A549 treated with ZK216348 at 1 μM for 4 hours (cell line): ENCODE measurements around the gene IL17RE. TPM values are rescaled to one million over a fixed set of nuclear protein-coding genes. Genes with fewer than 3 reads are reported as not detected.

Experiments
- total RNA-seq: library from RNA; stranded (reverse); fragments of 200-300 nt; extraction: Qiagen RNA extraction; gene quantifications from 5 replicates; pipeline ENCODE4 v1.2.3, GENCODE V29; 2022; ENCODE audit warnings: low read depth

Gene IL17RE, protein sequence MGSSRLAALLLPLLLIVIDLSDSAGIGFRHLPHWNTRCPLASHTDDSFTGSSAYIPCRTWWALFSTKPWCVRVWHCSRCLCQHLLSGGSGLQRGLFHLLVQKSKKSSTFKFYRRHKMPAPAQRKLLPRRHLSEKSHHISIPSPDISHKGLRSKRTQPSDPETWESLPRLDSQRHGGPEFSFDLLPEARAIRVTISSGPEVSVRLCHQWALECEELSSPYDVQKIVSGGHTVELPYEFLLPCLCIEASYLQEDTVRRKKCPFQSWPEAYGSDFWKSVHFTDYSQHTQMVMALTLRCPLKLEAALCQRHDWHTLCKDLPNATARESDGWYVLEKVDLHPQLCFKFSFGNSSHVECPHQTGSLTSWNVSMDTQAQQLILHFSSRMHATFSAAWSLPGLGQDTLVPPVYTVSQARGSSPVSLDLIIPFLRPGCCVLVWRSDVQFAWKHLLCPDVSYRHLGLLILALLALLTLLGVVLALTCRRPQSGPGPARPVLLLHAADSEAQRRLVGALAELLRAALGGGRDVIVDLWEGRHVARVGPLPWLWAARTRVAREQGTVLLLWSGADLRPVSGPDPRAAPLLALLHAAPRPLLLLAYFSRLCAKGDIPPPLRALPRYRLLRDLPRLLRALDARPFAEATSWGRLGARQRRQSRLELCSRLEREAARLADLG
- total RNA-seq, result 1.1 to 4.2 TPM (median 1.5 TPM) in 5 replicates

DNA sequence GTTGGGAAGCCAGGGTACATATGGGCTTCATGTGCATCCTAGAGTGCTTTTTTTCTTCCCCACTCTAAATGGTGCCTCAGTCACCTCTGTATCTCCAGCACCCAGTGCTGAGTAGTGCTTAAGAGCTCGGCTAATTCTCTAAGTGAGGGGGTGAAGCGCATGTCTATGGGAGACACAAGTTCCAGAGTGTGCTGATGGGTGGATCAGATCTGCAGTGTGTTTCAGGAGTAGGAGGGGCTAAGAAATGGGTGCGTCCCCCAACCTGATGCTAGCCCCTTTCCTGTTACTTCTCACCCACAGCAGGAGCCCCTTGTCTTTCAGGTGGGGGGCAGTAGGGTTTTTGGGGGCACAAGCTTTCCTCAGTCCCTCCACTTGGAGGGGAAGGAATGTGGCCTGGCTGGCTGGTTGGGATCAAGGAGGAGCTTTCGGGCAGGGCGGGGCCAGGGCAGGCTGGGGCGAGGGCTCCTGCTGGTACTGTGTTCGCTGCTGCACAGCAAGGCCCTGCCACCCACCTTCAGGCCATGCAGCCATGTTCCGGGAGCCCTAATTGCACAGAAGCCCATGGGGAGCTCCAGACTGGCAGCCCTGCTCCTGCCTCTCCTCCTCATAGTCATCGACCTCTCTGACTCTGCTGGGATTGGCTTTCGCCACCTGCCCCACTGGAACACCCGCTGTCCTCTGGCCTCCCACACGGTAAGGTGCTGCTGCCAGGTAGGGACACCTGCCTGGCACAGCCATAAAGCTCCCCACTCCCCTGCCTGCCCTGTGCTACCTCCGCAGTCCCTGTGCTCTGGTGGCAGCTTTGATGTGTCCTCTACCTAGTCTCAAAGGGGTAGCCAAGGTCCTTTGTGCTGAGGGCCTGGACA lies at the start of gene IL17RE:
IL17RE (plus strand) TSS at position 477 of the 866 bp plus-strand sequence; CDS start at position 562, 85 bp downstream.

DNA sequence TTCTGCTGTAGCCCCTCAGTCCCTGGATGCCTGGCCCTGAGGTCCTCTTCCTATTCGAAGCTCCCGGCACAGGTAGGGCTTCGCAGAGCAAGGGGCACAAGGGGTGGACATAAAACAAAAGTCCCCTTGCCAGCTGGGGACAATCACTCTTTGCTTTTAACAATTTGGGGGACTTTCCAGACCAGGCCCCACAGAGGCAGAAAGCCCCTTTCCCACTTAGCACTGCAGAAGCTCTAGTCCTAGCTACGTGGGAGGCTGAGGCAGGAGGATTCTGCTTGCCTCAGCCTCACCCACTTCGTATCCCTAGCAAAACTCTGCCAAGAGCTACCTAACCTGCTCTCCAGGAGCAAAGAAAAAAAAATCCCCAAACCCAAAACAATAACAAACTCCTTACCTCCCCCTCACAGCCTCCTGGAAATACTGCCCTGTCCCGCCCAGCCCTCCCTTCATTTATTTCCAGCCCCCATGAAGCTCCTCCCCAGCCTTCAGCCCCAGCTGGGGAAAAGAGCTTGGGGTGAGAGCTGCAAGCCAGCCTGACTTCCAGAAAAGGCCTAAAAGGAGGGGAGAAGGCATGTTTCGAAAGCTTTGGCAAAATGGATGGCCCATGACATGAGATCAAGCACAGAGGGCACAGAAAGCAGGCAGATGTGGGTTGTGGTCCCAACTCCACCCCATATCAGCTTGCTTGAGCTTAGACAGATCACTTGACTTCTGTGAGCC lies 22.7 kb upstream of the IL17RE start, which contains the start of gene CIDEC:
CIDEC (minus strand) TSS at position 424 of the 720 bp plus-strand sequence. CDS start 1,767 bp downstream, outside the sequence.

DNA sequence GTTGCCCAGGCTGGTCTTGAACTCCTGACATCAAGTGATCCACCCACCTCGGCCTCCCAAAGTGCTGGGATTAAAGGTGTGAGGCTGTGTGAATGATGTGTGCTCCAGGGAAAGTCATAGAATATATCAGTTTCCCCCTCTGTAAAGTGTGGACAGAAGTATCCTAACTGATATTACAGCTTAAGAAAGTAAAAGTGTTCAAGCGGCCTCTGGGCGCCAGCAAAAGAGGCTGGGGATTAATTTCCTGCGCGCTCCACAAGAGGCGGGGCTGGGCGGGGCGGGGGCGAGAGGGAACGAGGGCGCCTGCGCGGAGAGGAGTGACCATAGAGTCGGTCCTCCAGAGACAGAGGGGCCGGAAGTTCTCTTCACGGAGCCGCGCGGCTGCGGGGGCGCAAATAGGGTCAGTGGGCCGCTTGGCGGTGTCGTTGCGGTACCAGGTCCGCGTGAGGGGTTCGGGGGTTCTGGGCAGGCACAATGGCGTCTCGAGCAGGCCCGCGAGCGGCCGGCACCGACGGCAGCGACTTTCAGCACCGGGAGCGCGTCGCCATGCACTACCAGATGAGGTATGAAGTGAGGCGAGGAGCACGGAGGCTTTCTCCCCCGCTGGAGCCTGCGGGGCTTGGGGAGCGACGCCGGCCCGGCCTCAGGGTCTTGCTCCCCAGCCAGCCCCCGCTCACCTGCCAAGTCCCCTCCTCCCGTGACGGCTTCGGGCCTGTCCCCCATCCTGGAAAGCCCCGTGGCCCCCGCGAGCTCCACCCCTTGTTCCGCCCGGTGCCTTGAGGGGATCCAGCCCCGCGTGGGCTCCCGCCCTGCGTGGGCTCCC lies 12.2 kb upstream of the IL17RE start, which contains the start of gene JAGN1:
JAGN1 (plus strand) TSS at position 362 of the 823 bp plus-strand sequence; CDS start at position 475, 113 bp downstream.

DNA sequence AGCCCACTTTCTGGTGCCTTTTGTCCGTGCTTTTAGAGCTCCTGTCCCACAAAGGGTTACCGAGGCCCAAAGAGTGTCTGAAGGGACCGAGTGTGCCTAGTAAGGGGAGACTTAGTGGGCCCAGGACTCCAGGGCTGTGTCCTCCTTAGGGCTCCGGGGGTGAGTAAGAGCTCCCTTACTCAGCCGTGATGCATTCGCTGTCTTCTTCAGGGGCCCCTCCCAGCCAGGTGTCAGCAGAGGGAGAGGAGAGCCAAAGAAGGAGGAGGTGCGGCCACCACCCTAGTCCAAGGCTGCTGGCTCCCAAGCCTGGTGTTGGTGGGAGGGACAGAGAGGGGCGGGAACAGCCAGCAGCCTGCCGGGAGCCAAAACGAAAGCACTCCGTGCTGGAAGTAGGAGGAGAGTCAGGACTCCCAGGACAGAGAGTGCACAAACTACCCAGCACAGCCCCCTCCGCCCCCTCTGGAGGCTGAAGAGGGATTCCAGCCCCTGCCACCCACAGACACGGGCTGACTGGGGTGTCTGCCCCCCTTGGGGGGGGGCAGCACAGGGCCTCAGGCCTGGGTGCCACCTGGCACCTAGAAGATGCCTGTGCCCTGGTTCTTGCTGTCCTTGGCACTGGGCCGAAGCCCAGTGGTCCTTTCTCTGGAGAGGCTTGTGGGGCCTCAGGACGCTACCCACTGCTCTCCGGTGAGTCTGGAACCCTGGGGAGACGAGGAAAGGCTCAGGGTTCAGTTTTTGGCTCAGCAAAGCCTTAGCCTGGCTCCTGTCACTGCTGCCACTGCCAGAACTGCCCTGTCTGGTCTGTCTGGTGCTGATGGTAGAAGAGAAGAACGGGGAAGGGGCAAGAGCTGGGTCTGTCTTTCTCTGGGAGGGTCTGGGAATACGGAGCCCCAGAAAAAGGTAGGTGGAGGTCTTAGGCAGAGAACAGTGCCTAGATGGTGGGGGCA lies 14.4 kb downstream of the IL17RE start, which contains the start of gene IL17RC:
IL17RC (plus strand) TSS at position 365 of the 947 bp plus-strand sequence; CDS start at position 583, 218 bp downstream.

DNA sequence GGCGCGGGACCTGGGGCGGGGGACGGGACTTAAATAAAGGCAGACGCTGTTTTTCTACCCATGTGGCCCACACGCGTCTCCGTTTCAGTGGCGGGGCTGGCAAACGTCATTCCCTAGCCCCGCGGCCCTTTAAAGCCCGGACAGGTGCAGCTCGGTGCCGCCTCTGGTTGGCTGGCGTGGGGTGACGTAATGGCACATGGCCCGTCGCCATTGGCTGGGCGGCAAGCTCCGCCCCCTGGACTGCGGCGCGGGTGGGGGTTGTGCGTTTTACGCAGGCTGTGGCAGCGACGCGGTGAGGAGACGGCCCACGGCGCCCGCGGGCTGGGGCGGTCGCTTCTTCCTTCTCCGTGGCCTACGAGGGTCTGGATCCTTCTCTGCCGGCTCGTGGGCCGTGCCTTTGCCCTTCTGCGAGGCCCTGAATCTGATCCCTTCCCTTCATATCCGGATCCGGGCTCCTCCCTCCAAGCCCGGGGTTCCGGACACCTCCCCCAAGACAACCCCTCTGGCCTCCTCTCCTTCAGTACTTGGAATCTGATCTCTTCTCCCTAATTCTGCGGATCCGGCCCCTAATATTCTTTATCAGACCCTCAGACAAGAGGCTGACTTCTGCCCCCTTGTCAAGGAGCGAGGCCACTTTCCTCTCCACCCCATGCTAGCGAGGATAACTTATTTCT lies 31.1 kb downstream of the IL17RE start, which contains the start of gene CRELD1:
CRELD1 (plus strand) TSS at position 274 of the 674 bp plus-strand sequence. CDS start 605 bp downstream, outside the sequence.

DNA sequence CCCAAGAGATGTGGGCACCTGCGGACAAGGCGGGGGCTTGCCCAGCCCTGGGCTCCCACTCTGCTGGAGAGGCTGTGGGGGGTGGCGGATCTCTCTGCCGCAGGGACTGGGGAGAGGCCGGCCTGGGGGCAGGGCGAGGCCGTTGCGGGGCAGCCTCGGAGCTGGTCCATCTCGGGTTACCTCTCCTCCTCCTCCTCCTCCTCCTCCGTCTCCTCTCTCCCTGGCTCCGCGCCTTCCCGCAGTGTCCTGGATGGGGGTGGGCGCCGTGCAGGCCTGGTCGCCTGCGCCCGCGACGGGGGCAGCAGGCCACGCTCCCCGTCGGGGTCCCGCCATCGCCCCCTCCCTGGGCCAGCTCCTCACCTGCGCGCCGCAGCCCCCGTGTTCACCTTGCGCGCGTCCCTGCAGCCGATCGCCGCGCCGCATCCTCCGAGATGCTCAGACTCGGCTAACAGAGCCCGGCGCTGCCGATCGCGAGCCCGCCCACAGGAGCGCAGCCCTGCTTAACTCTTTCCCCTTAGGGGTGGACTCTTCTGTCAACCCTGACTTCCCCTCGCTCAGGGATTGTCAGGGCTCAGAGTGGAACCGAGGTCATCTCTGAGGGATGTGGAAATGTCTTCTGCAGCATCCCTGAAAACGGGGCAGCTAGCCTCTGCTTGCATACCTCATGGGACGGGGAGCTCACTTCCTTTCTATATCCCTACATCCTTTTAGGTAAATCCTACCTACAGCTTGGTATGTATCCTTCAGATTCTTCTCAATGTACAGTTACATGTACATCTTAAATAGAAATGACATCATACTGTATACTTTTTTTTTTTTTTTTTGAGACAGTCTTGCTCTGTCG lies 49.5 kb downstream of the IL17RE start, which contains the start of gene PRRT3:
PRRT3 (minus strand) TSS at position 447 of the 844 bp plus-strand sequence. CDS start 2,293 bp downstream, outside the sequence.

Other genes starting within 250 kb of the IL17RE start
- gene CPNE9, start 199.0 kb upstream of the IL17RE start, total RNA-seq, result 0.14 to 0.30 TPM (median 0.21 TPM) in 3 of 5 replicates, not detected in the others
- gene BRPF1, start 171.1 kb upstream of the IL17RE start, total RNA-seq, result 14.5 to 19.9 TPM (median 18.9 TPM) in 5 replicates
- 14.0 to 20.5 TPM (median 18.5 TPM) in 5 replicates for gene OGG1, start 152.9 kb upstream of the IL17RE start, total RNA-seq
- 11.6 to 21.8 TPM (median 17.7 TPM) in 5 replicates for gene CAMK1, start 132.9 kb upstream of the IL17RE start, total RNA-seq
- gene TADA3, start 110.4 kb upstream of the IL17RE start, total RNA-seq, result 52.0 to 62.4 TPM (median 59.5 TPM) in 5 replicates
- gene ARPC4, start 109.8 kb upstream of the IL17RE start, total RNA-seq, result 142 to 221 TPM (median 156 TPM) in 5 replicates
- gene TTLL3, start 92.6 kb upstream of the IL17RE start, total RNA-seq, result 5.3 to 8.0 TPM (median 6.6 TPM) in 5 replicates
- 36.5 to 61.4 TPM (median 53.3 TPM) in 5 replicates for gene RPUSD3, start 58.8 kb upstream of the IL17RE start, total RNA-seq
- 26.1 to 42.7 TPM (median 29.8 TPM) in 5 replicates for gene CIDEC, start 22.6 kb upstream of the IL17RE start, total RNA-seq
- 72.0 to 87.1 TPM (median 82.0 TPM) in 5 replicates for gene JAGN1, start 12.2 kb upstream of the IL17RE start, total RNA-seq
- 15.2 to 24.5 TPM (median 18.9 TPM) in 5 replicates for gene IL17RC, start 14.2 kb downstream of the IL17RE start, total RNA-seq
- 8.1 to 15.6 TPM (median 13.7 TPM) in 5 replicates for gene CRELD1, start 31.0 kb downstream of the IL17RE start, total RNA-seq
- gene PRRT3, start 49.6 kb downstream of the IL17RE start, total RNA-seq, result 0.66 to 1.8 TPM (median 1.5 TPM) in 5 replicates
- 109 to 129 TPM (median 119 TPM) in 5 replicates for gene EMC3, start 84.0 kb downstream of the IL17RE start, total RNA-seq
- gene FANCD2, start 123.6 kb downstream of the IL17RE start, total RNA-seq, result 18.3 to 24.5 TPM (median 19.5 TPM) in 5 replicates
- gene FANCD2OS, start 205.4 kb downstream of the IL17RE start, total RNA-seq, result not detected in 5 replicates
- 168 to 188 TPM (median 174 TPM) in 5 replicates for gene BRK1, start 212.8 kb downstream of the IL17RE start, total RNA-seq
- gene VHL, start 238.9 kb downstream of the IL17RE start, total RNA-seq, result 26.4 to 35.6 TPM (median 31.2 TPM) in 5 replicates